SU-DHL-6 (cell line): Measurements from ENCODE around the gene LPXN.

Experiments
- H2AFZ ChIP-seq: fragments of 200-600 bp; sonication (generic); 2 replicates; pipeline ENCODE4 v1.6.1; 2014; ENCODE audit warnings: low read depth, mild to moderate bottlenecking, moderate library complexity, mixed read lengths, antibody characterized with exemption, low read length; ENCODE audit not compliant: severe bottlenecking
- H3F3A ChIP-seq: fragments of 200-600 bp; shearing (Covaris generic); 2 replicates; pipeline ENCODE4 v1.6.0; 2016; ENCODE audit warnings: antibody characterized with exemption, mild to moderate bottlenecking; ENCODE audit not compliant: insufficient read depth
- H3K27ac ChIP-seq: fragments of 200-600 bp; sonication (generic); 2 replicates; pipeline ENCODE4 v1.5.1; 2016; ENCODE audit warnings: low read depth, mild to moderate bottlenecking, low read length, moderate library complexity, mixed read lengths
- H3K27me3 ChIP-seq: fragments of 200-600 bp; sonication (generic), shearing (Covaris generic); 2 replicates; pipeline ENCODE4 v1.6.0; 2014; ENCODE audit warnings: mild to moderate bottlenecking, low read length
- H3K36me3 ChIP-seq: fragments of 200-600 bp; sonication (generic); 2 replicates; pipeline ENCODE4 v1.6.1; 2014; ENCODE audit warnings: mild to moderate bottlenecking, low read length, mixed read lengths
- H3K4me2 ChIP-seq: fragments of 300-600, 200-600 bp; shearing (Covaris generic), sonication (generic); 2 replicates; pipeline ENCODE4 v1.6.0; 2014; ENCODE audit warnings: low read length, low read depth, mild to moderate bottlenecking; ENCODE audit not compliant: poor library complexity, severe bottlenecking
- H3K4me3 ChIP-seq: fragments of 200-600 bp; sonication (generic); 2 replicates; pipeline ENCODE4 v1.5.1; 2014; ENCODE audit warnings: antibody characterized with exemption, low read length, mild to moderate bottlenecking, mixed read lengths; ENCODE audit not compliant: insufficient read depth, poor library complexity, severe bottlenecking
- H3K79me2 ChIP-seq: fragments of 200-600 bp; sonication (generic); 2 replicates; pipeline ENCODE4 v1.6.1; 2014; ENCODE audit warnings: mild to moderate bottlenecking, low read length, moderate library complexity; ENCODE audit not compliant: insufficient read depth
- H3K9ac ChIP-seq: fragments of 200-600 bp; sonication (generic); 2 replicates; pipeline ENCODE4 v1.7.0; 2014; ENCODE audit warnings: mild to moderate bottlenecking, low read length
- H3K9me2 ChIP-seq: fragments of 200-600 bp; sonication (generic); replicated peaks from 2 replicates; pipeline ENCODE4 v1.6.1; 2014; ENCODE audit warnings: low read length; ENCODE audit not compliant: insufficient read depth
- H3K9me3 ChIP-seq: fragments of 200-600 bp; sonication (generic); 2 replicates; pipeline ENCODE4 v1.6.1; 2014; ENCODE audit warnings: low read length, mixed read lengths; ENCODE audit not compliant: insufficient read depth
- H4K20me1 ChIP-seq: fragments of 200-600 bp; sonication (generic); 2 replicates; pipeline ENCODE4 v1.6.1; 2014; ENCODE audit warnings: low read depth, mild to moderate bottlenecking, antibody characterized with exemption, low read length, moderate library complexity, mixed read lengths
- CTCF ChIP-seq: fragments of 200-600 bp; sonication (generic); IDR thresholded peaks from one replicate; pipeline ENCODE4 v1.5.1; 2017; ENCODE audit warnings: antibody characterized with exemption, mild to moderate bottlenecking, low read length, moderate library complexity; ENCODE audit not compliant: insufficient read depth, poor library complexity, severe bottlenecking
- EZH2phosphoT487 ChIP-seq: fragments of 200-600 bp; sonication (generic), shearing (Covaris generic); conservative IDR thresholded peaks from 2 replicates; pipeline ENCODE4 v1.6.1; 2018; ENCODE audit warnings: mild to moderate bottlenecking, antibody characterized with exemption, low read length, moderate library complexity, mixed read lengths

Gene LPXN

DNA sequence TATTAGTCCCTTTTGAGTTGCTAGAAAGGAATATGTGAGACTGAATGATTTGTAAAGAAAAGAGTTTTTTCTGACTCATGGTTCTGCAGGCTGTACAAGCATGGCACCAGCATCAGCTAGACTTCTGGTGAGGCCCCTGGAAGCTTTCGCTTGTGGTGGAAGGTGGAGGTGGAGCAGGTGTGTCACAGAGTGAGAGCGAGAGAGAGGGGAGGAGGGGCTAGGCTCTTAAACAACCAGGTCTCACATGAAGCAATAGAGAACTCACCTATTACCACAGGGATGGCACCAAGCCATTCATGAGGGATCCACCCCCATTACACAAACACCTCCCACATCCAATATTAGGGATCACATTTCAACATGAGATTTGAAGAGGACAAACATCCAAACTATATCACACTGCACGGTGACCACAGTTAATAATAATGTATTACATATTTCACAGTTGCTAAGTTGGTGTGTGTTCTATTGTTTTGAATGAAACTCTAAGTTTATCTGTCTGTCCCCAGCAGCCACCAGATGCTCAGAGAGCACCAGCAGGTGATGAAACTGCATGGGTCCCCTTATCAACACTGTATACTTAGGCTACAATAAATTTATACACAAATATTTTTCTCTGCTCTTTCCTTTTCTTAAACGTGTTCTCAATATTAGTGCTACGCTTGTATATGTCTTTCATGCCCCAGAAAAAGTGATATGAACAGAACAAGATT lies 17.3 kb upstream of the LPXN start:
- no peaks in the 10 kb centered on the region for H3K9me3 ChIP-seq
- no peak overlapping the region for H2AFZ ChIP-seq
- H3K79me2 ChIP-seq = peaks cover 100% of the 10 kb centered on the region
- no peak overlapping the region for H3K27ac ChIP-seq
- no peak overlapping the region for H3K4me3 ChIP-seq
- H4K20me1 ChIP-seq = peaks cover 28% of the 10 kb centered on the region; the same call in 1 of the 2 replicates
- no peaks in the 10 kb centered on the region for H3K27me3 ChIP-seq
- TF ChIP-seq CTCF = no peak
- no peak for TF ChIP-seq EZH2phosphoT487
- peaks cover 22% of the 10 kb centered on the region; the same call in 1 of the 2 replicates for H3K36me3 ChIP-seq
- H3K9ac ChIP-seq = no peak overlapping the region
- no peaks in the 10 kb centered on the region for H3K9me2 ChIP-seq
- H3K4me2 ChIP-seq = no peak overlapping the region
- H3F3A ChIP-seq = peaks cover 9% of the 10 kb centered on the region

- Histone ChIP-seq H3K4me2 (no peak overlapping the region), H2AFZ (no peak overlapping the region), H3K9ac (no peak overlapping the region), H3F3A (peaks cover 10% of the 10 kb centered on the region), H4K20me1 (peaks cover 29% of the 10 kb centered on the region; the same call in 1 of the 2 replicates), H3K9me3 (no peaks in the 10 kb centered on the region), H3K27me3 (no peaks in the 10 kb centered on the region), H3K9me2 (no peaks in the 10 kb centered on the region), H3K27ac (no peak overlapping the region), H3K79me2 (peaks cover 100% of the 10 kb centered on the region), H3K4me3 (no peak overlapping the region), H3K36me3 (peaks cover 34% of the 10 kb centered on the region)
- TF ChIP-seq CTCF (no peak), EZH2phosphoT487 (no peak)
Measured at GRCh38 chr11:58591659-58592058, 16.0 kb upstream of the LPXN start.

DNA sequence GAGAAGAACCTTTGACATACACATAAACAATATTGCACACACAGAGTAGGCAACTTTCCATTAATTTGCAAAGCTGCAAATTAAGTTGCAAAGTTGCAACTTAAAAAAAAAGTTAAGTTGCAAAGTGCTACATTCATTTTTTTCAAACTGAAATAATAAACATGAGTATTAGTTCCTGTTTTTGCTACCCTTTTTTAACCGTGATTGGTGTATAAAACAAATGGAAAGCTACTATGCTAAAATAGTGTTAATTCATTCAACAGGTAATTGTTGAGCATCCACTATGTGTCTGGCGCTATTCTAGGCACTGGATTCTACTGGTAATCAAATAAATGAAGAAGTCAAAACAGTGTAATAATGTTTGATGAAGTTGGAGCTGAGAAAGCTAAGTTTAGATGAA lies 11.3 kb upstream of the LPXN start:
- no peaks in the 10 kb centered on the region for H3K9me3 ChIP-seq
- H3K36me3 ChIP-seq = peaks cover 41% of the 10 kb centered on the region
- TF ChIP-seq CTCF (no peak), EZH2phosphoT487 (no peak)
- H3F3A ChIP-seq = peaks cover 7% of the 10 kb centered on the region; the same call in 1 of the 2 replicates
- H3K9me2 ChIP-seq = no peaks in the 10 kb centered on the region
- peak overlapping the region; percentile 1 for H3K4me2 ChIP-seq
- H3K4me3 ChIP-seq = no peak overlapping the region
- no peaks in the 10 kb centered on the region for H3K27me3 ChIP-seq
- no peak overlapping the region for H2AFZ ChIP-seq
- H3K9ac ChIP-seq = no peak overlapping the region
- H3K27ac ChIP-seq = peak overlapping the region; percentile 7; the same call in 1 of the 2 replicates
- peaks cover 100% of the 10 kb centered on the region for H3K79me2 ChIP-seq
- H4K20me1 ChIP-seq = peaks cover 29% of the 10 kb centered on the region
